ENCODE data around the gene B3GNT3.
"Not testable (repeated sequence)": the region's sequence is repeated elsewhere in the genome, so short reads cannot be mapped to it uniquely, and the experiment has no call there.

The B3GNT3 gene

DNA sequence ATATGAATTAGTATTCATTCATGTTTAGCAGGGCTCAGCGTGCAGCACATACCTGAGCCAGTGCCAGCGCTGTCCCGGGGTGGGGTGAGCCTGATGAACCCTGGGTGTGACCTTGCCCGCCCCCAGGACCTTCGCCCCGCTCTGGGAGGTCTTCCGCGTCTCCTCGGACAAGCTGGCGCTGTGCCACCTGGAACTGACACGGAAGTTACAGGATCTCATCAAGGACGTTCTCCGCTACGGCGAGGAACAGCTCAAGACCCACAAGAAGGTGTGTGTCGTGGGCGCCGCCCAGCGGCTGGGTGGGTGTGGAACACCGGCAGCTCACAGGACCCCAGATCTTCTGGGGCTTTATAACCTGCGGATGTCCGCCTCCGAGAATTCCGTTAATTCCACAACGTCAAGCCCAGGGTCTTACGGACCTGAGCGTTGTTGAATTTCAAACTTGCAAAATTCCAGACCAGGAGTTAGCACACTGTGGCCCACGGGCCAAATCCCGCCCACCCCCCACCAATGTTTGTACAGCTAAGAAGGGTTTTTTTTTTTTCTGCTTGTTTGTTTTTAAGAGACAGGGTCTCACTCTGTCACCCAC lies 28.3 kb upstream of the B3GNT3 start:
- no peak for DNase-seq (ENCODE audit: low read depth in 2 of 2)

DNA sequence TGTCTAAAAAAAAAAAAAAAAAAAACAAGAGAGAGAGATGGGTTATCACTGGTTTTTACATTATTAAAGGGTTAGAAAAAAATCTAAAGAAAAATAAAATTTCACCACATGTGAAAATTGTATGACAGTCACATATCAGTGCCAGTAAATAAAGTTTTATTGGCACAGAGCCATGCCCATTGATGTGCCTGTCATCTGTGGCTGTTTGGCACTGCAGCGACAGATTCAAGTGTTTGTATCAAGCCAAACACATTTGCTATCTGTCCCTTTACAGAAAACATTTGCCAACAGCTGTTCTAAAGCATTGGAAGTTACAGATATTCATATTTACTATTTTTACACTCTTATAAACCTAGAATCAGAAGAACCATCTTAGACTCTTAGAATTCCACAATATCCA lies 27.4 kb upstream of the B3GNT3 start:
- no peak for DNase-seq (ENCODE audit: low read depth in 2 of 2)

DNA sequence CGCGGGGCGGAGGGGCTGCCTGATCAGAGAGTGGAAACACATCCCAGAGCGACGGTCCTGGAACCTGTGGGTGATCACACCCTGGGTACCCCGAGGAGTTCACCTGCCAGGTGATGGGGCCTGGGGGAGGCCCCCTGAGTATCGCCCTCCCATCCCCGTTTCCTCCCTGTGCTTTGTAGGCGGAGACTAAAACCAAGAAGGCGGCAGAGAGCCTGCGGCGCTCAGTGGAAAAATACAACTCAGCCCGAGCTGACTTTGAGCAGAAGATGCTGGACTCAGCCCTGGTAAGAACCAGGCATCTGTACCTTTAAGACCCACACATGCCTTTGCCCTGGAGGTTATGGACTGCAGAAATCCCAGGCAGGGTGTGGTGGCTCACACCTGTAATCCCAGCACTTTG lies 24.3 kb upstream of the B3GNT3 start:
- no peak for DNase-seq (ENCODE audit: low read depth in 2 of 2)

DNA sequence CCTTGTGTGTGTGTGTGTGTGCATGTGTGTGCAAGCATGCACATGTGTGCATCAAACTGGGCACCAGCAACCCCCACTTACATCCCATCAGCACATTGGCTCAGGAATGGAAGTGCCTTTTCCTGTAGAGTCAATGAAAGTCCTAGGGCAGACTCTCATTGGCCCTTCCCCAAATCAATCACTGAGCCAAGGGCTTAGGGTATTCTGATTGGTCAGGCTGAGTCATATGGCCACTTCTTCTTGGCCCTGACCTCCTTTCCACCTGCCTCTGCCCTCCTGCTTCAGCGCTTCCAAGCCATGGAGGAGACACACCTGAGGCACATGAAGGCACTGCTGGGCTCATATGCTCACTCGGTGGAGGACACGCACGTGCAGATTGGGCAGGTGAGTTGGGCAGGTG lies 22.8 kb upstream of the B3GNT3 start:
- no peak for DNase-seq (ENCODE audit: low read depth in 2 of 2)

DNA sequence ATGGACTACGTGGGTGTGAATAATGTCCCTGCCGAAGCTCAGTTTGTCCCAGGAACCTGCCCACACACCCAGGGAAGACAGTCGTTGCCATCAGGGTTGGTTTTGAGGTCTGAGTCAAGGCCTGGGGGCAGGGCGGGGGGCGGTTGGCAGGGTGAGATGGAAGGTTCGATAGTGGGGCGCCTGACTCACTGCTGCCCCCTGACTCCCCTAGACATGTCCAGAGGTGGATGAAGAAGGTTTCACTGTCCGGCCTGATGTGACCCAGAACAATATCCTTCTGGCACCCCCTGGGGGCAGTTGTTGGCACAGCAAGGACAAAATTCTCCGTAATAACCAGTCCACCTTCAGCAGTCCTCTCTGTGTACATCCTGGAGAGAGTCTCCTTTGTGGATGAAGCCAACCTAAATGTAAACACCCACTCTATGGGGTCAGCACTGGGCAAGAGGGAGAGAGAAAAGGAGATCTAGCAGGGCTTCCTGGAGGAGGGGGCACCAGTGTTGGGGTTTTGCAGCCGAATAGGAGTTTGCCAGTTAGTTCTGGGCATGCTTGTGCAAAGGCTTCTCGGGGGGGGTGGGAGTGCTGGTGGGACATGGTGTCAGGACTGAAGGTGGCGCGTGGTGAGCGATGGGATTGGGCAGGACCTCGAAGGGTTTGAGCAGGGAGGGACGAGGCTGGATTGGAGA lies 19.6 kb upstream of the B3GNT3 start:
- peak in 1 of 2 donors; percentile 26 for DNase-seq (ENCODE audit: low read depth in 2 of 2)

DNA sequence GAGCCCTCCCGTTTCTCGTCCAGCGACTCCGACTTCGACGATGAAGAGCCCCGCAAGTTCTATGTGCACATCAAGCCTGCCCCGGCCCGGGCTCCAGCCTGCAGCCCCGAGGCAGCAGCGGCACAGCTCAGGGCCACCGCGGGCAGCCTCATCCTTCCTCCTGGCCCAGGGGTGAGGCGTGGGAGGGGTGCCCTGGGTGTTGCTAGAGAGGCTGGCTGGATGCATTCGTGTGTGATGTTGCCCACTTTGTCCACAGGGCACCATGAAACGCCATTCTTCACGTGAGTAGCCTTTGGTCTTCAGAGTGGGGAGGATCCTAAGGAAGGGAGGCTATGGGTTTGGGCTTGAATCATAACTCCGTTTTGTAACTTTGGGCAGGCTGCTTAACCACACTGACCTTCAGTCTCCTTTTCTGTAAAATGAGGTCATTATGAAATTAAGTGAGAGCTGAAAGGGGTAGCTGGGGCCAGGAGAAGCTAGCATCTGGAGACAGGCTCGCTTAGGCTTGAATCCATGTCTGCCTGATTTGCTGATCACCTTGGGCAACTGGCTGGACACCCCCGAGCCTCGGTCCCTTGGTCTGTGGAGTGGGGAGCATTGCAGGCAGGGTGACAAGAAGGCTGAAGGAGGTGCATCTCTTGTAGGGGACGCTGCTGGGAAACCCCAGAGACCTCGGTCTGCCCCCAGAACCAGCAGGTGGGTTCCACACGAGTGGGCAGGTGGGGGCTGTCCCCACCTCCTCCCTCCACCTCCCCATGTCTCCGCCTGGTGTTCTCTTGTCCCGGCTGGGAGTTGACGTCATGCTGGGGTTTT lies 18.7 kb upstream of the B3GNT3 start:
- no peak for DNase-seq (ENCODE audit: low read depth in 2 of 2)

DNA sequence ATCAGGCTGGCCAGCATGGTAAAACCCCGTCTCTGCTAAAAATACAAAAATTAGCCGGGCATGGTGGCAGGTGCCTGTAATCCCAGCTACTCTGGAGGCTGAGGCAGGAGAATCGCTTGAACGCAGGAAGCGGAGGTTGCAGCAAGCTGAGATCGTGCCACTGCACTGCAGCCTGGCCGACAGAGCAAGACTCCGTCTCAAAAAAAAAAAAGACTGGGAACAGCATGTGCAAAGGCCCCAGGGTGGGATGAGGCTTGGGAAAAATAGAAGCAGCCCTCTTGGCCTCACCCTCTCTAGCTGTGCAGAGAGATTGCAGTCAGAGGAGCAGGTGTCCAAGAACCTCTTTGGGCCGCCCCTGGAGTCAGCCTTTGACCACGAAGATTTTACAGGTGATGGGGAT lies 17.1 kb upstream of the B3GNT3 start:
- DNase-seq (ENCODE audit: low read depth in 2 of 2), result not testable (repeated sequence)

DNA sequence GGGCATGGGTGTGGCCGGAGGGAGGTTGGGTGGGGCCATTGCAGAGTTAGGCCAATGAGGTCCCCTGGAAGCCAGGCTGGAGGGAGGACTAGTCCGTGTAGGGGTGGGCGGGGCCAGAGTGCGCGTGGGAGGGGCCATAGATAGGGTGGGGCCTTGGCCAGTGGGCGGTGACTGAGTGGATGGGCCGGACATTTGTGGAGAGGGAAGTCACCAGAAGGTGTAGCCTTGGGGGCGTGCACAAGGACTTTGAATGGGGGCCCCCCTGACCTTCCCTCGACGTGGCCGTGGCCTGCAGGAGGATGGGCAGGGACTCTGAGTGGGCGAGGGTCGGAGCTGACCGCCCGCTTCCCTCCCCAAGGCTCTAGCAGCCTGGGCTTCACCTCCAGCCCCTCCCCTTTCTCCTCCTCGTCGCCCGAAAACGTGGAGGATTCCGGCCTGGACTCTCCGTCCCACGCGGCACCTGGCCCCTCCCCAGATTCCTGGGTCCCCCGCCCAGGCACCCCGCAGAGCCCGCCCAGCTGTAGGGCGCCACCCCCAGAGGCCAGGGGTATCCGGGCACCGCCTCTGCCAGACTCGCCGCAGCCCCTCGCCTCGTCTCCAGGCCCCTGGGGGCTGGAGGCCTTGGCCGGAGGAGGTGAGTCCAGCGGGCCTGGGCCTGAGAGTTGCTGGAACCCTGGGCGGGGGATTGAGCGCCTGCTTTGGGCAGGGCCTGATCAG lies 16.5 kb upstream of the B3GNT3 start:
- no peak for DNase-seq (ENCODE audit: low read depth in 2 of 2)

DNA sequence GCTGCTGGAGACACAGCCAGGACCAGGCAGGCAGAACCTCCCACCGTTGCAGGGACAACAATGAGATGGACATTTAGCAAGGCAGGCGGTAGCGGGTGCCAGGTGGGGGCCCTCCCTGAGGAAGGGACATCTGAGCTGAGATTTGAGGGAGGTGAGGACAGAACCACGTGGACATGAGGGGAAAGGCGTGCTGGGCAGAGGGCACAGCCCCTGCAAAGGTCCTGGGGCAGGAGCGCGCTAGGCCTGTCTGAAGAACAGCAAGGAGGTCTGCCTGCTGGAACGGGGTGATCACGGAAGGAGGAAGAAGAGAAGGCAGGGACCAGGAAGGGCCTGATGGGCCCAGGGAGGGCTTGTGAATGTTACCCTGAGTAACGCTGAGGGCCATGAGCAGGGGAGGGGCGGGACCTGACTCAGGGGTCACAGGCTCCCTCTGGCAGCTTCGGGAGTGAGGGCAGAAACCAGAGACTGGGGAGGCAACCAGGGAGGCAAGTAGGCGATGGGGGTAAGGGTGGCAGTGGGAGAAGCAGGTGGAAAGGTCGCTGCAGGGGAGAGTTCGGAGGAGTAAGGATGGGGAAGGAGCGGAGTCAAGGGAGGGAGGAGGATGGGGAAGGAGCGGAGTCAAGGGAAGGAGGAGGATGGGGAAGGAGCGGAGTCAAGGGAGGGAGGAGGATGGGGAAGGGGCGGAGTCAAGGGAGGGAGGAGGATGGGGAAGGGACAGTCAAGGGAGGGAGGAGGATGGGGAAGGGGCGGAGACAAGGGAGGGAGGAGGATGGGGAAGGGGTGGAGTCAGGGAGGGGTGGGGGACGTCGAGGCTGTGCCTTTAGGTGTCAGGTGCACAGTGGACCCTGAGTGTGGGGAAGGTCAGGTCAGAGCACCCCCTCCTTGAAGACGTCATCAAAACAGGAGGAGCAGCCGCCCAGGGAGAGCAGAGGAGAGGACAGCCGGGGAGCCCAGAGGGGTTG lies 15.7 kb upstream of the B3GNT3 start:
- no peak for DNase-seq (ENCODE audit: low read depth in 2 of 2)

DNA sequence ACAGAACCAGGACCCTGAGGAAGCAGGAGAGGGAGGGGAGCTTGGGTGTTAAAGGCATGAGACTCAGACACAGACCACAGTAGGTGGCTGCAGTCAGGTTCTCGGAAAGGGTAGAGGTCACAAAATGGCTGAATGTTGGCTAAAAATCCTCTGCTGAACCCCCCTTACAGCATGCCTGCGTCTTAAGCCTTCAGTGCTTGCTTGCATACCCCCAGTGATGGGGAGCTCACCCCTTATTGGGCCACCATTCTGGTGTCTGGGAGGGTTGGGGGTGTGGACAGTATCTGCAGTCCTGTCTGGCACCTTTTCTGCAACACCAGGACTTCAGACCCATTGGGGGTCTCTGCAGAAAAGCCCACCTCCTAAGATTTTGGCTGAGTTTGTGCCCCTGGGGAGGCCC lies 14.2 kb upstream of the B3GNT3 start:
- no peak for DNase-seq (ENCODE audit: low read depth in 2 of 2)

DNA sequence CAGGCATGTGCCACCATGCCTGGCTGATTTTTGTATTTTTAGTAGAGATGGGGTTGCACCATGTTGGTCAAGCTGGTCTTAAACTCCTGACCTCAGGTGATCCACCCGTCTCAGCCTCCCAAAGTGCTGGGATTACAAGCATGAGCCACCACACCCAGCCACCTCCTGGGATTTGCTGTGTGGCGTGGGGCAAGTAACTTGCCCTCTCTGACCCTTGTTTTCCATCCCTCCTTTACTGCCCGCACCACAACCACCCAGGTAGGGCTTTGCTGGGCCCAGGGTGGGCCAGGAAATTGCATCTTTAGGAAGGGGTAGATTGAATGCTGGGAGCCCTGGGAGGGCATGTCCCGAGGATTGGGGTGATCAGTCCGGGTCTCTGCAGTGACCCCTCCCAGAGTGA lies 11.2 kb upstream of the B3GNT3 start:
- DNase-seq (ENCODE audit: low read depth in 2 of 2), result not testable (repeated sequence)

DNA sequence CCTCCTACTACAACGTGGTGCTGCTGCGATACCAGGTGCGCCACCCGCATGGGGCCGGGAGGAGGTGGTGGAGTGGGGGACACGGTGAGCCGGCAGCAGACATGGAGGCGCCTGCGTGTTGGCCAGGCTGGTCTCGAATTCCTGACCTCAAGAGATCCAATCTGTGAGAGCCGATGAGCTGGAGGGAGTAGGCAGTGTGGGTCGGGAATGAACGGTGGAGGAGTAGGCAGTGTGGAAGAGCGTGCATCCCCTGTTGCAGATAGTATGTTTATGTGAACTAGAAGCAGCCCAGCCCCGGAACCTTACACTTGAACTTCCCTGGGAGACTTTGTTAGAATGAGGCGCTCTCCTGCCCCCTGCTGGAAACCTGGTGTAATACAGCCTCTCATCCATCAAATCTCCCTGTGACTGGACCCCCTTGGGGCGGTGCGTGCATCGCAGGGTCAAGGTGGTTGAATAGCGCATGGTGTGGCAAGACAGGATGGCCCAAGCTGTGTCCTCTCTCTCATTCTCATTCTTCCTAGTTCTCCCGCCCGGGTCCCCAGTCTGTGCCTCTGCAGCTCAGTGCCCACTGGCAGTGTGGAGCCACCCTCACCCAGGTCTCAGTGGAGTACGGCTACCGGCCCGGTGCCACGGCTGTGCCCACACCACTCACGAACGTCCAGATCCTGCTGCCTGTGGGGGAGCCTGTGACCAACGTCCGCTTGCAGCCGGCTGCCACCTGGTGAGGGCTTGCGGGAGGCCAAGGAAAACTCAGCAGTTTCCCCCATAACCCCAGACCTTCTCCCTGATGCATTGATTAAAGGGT lies 10.5 kb upstream of the B3GNT3 start:
- peak; percentile 32 to 63 for DNase-seq (ENCODE audit: low read depth in 2 of 2)

DNA sequence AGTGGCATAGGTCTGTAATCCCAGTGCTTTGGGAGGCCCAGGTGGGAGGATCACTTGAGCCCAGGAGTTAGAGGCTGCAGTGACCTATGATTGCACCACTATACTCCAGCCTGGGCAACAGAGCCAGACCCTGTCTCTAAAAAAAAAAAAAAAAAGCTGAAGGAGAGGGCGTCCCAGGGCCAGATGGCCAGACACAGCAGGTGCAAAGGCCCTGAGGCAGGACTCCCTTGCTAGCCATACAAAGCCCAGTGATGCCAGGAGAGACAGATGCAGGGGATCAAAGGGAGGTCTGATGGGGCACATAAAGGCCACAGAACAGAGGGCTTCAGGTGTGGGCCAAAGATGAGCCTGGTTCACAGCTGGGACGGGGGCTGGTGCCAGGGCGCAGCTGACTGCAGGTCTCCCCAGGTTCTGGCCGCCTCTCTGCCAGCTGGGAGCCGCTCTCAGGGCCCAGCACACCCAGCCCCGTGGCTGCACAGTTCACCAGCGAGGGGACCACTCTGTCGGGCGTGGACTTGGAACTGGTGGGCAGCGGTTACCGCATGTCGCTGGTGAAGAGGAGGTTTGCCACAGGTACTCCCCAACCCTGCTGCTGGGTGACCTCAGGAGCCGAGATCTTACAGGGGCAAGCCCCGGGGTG lies 7.5 kb upstream of the B3GNT3 start:
- DNase-seq (ENCODE audit: low read depth in 2 of 2), result no peak

DNA sequence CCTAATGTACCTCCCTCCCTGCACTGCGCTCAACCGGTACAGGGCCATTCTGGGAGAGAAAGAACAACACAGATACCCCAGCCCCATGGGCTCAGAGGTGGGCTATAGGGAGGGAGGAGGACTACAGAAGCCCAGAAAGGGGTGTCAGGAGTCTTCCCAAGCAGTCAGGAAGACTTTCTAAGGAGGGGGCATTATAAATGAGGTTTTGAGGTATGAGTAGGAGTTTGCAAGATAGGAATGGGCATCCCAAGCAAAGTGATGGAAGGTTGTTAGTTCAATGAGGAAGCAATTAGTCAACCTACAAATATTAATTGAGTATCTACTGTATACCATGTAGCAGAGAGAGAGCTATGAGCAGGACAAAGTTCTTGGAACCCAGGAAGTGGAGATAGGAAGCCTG lies 6.3 kb upstream of the B3GNT3 start:
- no peak for DNase-seq (ENCODE audit: low read depth in 2 of 2)

DNA sequence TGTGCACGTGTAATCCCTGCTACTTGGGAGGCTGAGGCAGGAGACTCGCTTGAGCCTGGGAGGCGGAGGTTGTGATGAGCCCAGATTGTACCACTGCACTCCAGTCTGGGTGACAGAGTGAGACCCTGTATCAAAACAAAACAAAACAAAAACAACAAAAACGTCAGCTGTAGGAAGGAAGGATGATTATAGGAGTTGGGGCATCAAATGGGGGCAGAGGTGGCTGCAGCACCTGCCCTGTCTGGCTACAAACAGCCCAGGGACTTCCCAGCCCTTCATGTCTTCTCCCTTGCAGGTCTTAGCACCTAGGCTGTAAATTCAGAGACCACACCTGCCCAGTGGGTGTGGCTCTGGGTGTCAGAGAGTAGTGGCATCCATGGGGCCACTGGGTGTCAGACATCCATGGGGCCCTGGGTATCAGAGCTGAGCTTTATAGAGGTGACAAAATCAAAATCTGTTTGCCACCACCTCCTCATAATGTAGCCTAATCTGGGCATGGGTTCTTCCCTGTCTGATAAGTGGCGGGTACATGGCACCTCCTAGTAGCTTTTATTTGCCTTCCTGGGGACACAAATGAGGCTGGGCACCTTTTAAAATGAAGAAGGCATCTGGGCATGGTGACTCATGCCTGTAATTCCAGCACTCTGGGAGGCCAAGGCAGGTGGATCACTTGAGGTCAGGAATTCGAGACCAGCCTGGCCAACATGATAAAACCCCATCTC lies 4.7 kb upstream of the B3GNT3 start:
- DNase-seq (ENCODE audit: low read depth in 2 of 2), result no peak

DNA sequence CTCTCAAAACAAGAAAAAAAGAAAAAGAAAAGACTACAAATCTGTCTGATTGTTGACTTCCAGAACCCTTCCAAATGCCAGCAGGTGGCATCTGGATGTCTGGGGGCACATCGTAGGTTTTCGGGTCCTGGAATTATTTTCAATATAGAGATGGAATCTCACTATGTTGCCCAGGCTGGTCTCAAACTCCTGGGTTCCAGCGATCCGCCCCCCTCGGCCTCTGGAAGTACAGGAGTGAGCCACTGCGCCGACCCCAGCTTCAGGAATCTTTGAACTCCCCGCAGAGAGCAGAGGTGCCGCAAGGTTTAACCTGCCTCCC lies 567 bp upstream of the B3GNT3 start:
- DNase-seq (ENCODE audit: low read depth in 2 of 2), result no peak

DNA sequence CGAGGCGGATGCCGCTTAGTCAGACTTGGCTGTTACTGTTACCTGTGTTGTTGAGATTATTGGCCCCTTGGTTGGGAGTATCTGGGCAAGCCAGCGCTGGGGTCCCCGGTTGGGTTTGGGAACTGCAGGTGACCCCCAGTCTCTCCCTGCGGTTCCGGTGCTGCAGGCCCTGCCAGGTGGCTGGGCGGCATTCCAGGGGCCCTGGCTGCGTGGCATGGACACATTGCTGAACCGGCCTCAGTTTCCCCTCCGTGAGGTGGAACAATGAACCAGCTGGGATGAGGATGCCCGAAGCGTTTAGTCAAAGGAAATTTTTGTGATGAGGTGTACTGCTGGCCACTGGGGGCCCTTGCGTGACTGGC lies 538 bp downstream of the B3GNT3 start:
- DNase-seq (ENCODE audit: low read depth in 2 of 2), result no peak

DNA sequence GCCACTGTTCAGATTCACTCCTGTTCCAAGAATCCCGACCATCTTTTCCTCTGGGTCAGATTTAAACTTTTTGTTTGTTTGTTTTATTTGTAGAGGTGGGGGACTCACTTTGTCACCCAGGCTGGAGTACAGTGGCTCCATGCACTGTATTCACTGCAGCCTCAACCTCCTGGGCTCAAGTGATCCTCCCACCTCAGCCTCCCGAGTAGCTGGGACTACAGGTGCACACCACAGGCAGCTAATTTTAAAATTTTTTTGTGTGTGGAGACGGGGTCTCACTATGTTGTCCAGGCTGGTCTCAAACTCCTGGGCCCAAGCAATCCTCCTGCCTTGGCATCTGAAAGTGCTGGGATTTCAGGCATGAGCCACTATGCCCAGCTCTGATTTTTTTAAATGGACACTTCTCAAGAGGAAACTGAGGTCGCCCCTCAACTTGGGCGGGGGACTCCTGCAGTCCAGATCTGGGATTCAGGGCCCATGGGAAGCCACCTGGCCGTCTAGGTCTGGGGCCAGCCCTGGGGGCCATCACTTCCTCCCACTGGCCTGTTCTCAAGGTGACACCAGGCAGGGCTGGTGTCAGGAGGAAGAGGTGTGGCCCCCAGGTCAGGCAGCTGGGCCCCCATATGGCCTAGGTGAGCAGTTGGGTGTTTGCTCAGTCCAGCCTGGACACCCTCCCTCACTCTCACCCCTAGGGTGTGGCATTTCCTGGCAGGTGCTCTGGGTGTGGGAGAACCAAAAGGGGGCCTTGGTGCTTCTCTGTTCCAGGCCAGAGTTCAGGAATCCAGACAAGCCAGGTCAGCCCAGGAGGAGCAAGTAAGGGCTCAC lies 1.3 kb downstream of the B3GNT3 start:
- DNase-seq (ENCODE audit: low read depth in 2 of 2), result no peak

All from stimulated activated CD8-positive, alpha-beta memory T cell treated with anti-CD3 and anti-CD28 coated beads, Interleukin-7, amount 100 ng/mL, for 1 hour (primary cell).